HCT116 (cell line): ENCODE results near the gene TRHDE. TPM values are rescaled to one million over a fixed set of nuclear protein-coding genes. Genes with fewer than 3 reads are reported as not detected.

Source experiments
- ATAC-seq: fragments of 200-7000 bp; cut with Tn5 transposase; 2 replicates; pipeline ENCODE4 v1.9.1; 2020; ENCODE audit warnings: mild to moderate bottlenecking, moderate library complexity
- BruUV-seq: library from RNA; stranded (reverse); fragments of 400-500 nt; replicated peaks from 2 replicates; lab custom pipeline; 2021; lab: Mats Ljungman, UMichigan
- CTCF ChIA-PET: fragments of 300-600 bp; sonication (Branson Sonifier 250); formaldehyde crosslinking; loops from one replicate; lab custom pipeline; 2021; ENCODE audit warnings: antibody characterized with exemption; lab: Charles Lee
- POLR2A ChIA-PET: fragments of 300-600, 350-600 bp; sonication (Branson Sonifier 250); formaldehyde crosslinking; loops from one replicate; lab custom pipeline; 2021; ENCODE audit warnings: antibody characterized with exemption; lab: Charles Lee
- RAD21 ChIA-PET, 2 experiments: fragments of 300-600 bp; sonication (Branson Sonifier 250); formaldehyde crosslinking; loops; one replicate each; lab custom pipeline; 2023; ENCODE audit warnings: low total read pairs in 2 of 2; ENCODE audit not compliant: uncharacterized antibody in 2 of 2, unreplicated experiment in 2 of 2, low non-redundant PET in 1 of 2; lab: Charles Lee
- DNase-seq: peaks from one replicate; pipeline ENCODE4 v3.0.0-alpha.2; 2010; ENCODE audit warnings: low read depth, low spot score
- H2AFZ ChIP-seq: fragments of 200-600 bp; shearing (Covaris generic), sonication (generic); 2 replicates; pipeline ENCODE4 v1.6.1; 2017; ENCODE audit warnings: low read depth, mixed run types, mixed read lengths, antibody characterized with exemption, low read length; ENCODE audit not compliant: poor library complexity, severe bottlenecking
- H3K27ac ChIP-seq: 2 replicates; pipeline ENCODE4 v1.5.1; 2012; ENCODE audit warnings: low read depth, low read length
- H3K27me3 ChIP-seq: fragments of 200-600 bp; sonication (generic); 2 replicates; pipeline ENCODE4 v1.6.1; 2016; ENCODE audit warnings: mixed run types, low read length, mixed read lengths; ENCODE audit not compliant: insufficient read depth
- H3K36me3 ChIP-seq, 2 experiments: fragments of 200-500 bp in 1 of 2; fragments of 200-600 bp in 1 of 2; sonication (Bioruptor generic) in 1 of 2; sonication (generic) in 1 of 2; 2 replicates each; pipeline versions ENCODE4 v1.5.1 to v1.6.1; 2014 to 2016; ENCODE audit warnings: low read length in 2 of 2, inconsistent platforms in 1 of 2, mixed read lengths in 1 of 2, mixed run types in 1 of 2; ENCODE audit not compliant: insufficient read depth in 2 of 2, control insufficient read depth in 1 of 2
- H3K4me1 ChIP-seq, 2 experiments: fragments of 200-600 bp in 1 of 2; sonication (generic) in 1 of 2; 2 replicates each; pipeline versions ENCODE4 v1.5.1 to v1.6.1; 2012 to 2017; ENCODE audit warnings: low read length in 2 of 2, inconsistent platforms in 1 of 2, mild to moderate bottlenecking in 1 of 2, mixed read lengths in 1 of 2, mixed run types in 1 of 2, moderate library complexity in 1 of 2; ENCODE audit not compliant: insufficient read depth in 2 of 2, control insufficient read depth in 1 of 2
- H3K4me2 ChIP-seq: fragments of 200-600 bp; sonication (generic); 2 replicates; pipeline ENCODE4 v1.6.1; 2017; ENCODE audit warnings: mixed run types, low read length, mixed read lengths
- H3K4me3 ChIP-seq, 2 experiments: fragments of 200-600 bp in 1 of 2; sonication (generic) in 1 of 2; replicated peaks in 1 of 2; 2 replicates each; pipeline ENCODE4 v1.5.1; 2011 to 2016; ENCODE audit warnings: low read length in 2 of 2, control low read depth in 1 of 2, low read depth in 1 of 2, mild to moderate bottlenecking in 1 of 2, mixed read lengths in 1 of 2, mixed run types in 1 of 2
- H3K79me2 ChIP-seq: fragments of 200-600 bp; sonication (generic); 2 replicates; pipeline ENCODE4 v1.6.1; 2017; ENCODE audit warnings: mild to moderate bottlenecking, mixed run types, low read length, moderate library complexity, mixed read lengths; ENCODE audit not compliant: insufficient read depth
- H3K9ac ChIP-seq: fragments of 200-600 bp; sonication (generic); 2 replicates; pipeline ENCODE4 v1.6.1; 2016; ENCODE audit warnings: low read length, mixed read lengths
- H3K9me2 ChIP-seq: fragments of 200-600 bp; sonication (generic), shearing (Covaris generic); 2 replicates; pipeline ENCODE4 v1.6.1; 2017; ENCODE audit warnings: mixed run types, mild to moderate bottlenecking, moderate library complexity; ENCODE audit not compliant: insufficient read depth
- H3K9me3 ChIP-seq, 2 experiments: fragments of 200-500 bp in 1 of 2; fragments of 200-600 bp in 1 of 2; sonication (Bioruptor generic) in 1 of 2; sonication (generic) in 1 of 2; 2 replicates each; pipeline ENCODE4 v1.6.1; 2014 to 2017; ENCODE audit warnings: low read length in 2 of 2, mixed read lengths in 2 of 2, inconsistent platforms in 1 of 2, low read depth in 1 of 2, mild to moderate bottlenecking in 1 of 2, mixed run types in 1 of 2, moderate library complexity in 1 of 2; ENCODE audit not compliant: control insufficient read depth in 1 of 2, insufficient read depth in 1 of 2
- H4K20me1 ChIP-seq: fragments of 200-600 bp; sonication (generic), shearing (Covaris generic); 2 replicates; pipeline ENCODE4 v1.6.1; 2017; ENCODE audit warnings: mixed run types, mild to moderate bottlenecking, moderate library complexity; ENCODE audit not compliant: insufficient read depth
- ATF3 ChIP-seq: IDR thresholded peaks from 2 replicates; pipeline ENCODE4 v1.6.1; 2012
- CBX3 ChIP-seq: IDR thresholded peaks from 2 replicates; pipeline ENCODE4 v1.6.1; 2012; ENCODE audit warnings: low read depth
- CEBPB ChIP-seq: IDR thresholded peaks from 2 replicates; pipeline ENCODE4 v1.6.1; 2012; ENCODE audit warnings: low read depth
- EGR1 ChIP-seq: IDR thresholded peaks from 2 replicates; pipeline ENCODE4 v1.6.1; 2012; ENCODE audit warnings: low read depth
- ELF1 ChIP-seq: IDR thresholded peaks from 2 replicates; pipeline ENCODE4 v1.6.1; 2012; ENCODE audit warnings: low read depth, borderline replicate concordance
- EZH2 ChIP-seq: fragments of 200-600 bp; sonication (generic); IDR thresholded peaks from 2 replicates; pipeline ENCODE4 v1.6.1; 2017; ENCODE audit warnings: antibody characterized with exemption, mixed run types
- FOSL1 ChIP-seq: IDR thresholded peaks from 2 replicates; pipeline ENCODE4 v1.6.1; 2012; ENCODE audit warnings: low read depth
- POLR2AphosphoS5 ChIP-seq: IDR thresholded peaks from 2 replicates; pipeline ENCODE4 v1.6.1; 2011; ENCODE audit warnings: mild to moderate bottlenecking, low read depth, low read length, moderate library complexity
- RAD21 ChIP-seq: IDR thresholded peaks from 2 replicates; pipeline ENCODE4 v1.6.1; 2012; ENCODE audit warnings: low read depth, mild to moderate bottlenecking
- SP1 ChIP-seq: IDR thresholded peaks from 2 replicates; pipeline ENCODE4 v1.6.1; 2012; ENCODE audit warnings: low read depth
- TCF7L2 ChIP-seq: IDR thresholded peaks from 2 replicates; pipeline ENCODE4 v1.7.0; 2011; ENCODE audit warnings: borderline replicate concordance, inconsistent platforms; ENCODE audit not compliant: insufficient read depth, insufficient read length; ENCODE audit errors: extremely low read depth
- ZBTB33 ChIP-seq: IDR thresholded peaks from 2 replicates; pipeline ENCODE4 v1.6.1; 2011; ENCODE audit warnings: mild to moderate bottlenecking, low read length, moderate library complexity; ENCODE audit not compliant: insufficient replicate concordance; ENCODE audit errors: extremely low read depth
- ZFX ChIP-seq: fragments of 450-650 bp; IDR thresholded peaks from 2 replicates; pipeline ENCODE4 v1.6.1; 2017
- ZNF274 ChIP-seq: fragments of 200-500 bp; sonication (Bioruptor generic); IDR thresholded peaks from 2 replicates; pipeline ENCODE4 v1.6.1; 2014; ENCODE audit warnings: mild to moderate bottlenecking, low read depth, low read length, inconsistent platforms
- intact Hi-C: fragments of 100-400 bp; cut with micrococcal nuclease; formaldehyde crosslinking; loops from 2 replicates; pipeline ENCODE4 v1.10.0; 2022
- total RNA-seq: library from RNA; stranded (reverse); gene quantifications from one replicate; pipeline ENCODE4 v1.2.1, GENCODE V29; 2021; ENCODE audit not compliant: unreplicated experiment
- TF ChIP-seq, protein P1 (sequence below): IDR thresholded peaks from 2 replicates; pipeline ENCODE4 v1.6.1; 2012; ENCODE audit warnings: low read depth

TRHDE gene
- total RNA-seq, 1 experiment from 2014 or later, result 2.9 TPM

DNA sequence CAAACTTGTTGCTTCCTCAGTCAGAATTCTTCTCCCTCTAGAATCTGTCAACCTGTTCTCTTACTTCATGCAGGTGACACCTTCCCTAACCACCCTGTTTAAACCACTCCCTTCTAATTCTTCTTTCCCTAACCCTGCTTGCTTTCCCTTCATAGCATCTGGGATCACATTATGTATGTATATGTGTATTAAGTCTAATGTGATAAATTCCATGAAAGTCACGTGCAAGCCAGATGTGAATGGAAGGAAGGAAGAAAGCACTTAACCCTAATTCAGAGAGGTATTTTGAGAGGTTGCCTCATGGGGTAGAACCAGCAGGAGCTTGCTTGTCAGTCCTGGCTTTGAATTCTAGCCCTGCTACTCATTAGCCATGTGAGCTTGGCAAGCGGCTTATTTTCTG, 340.0 kb downstream of the TRHDE start:
- no peak overlapping the region for H3K9ac ChIP-seq
- H3K4me1 ChIP-seq, result no peaks in the 10 kb centered on the region
- H3K27ac ChIP-seq, result no peak overlapping the region
- H3K36me3 ChIP-seq, result no peaks in the 10 kb centered on the region
- BruUV-seq, result no TSS peak
- H3K27me3 ChIP-seq, result no peaks in the 10 kb centered on the region
- no peaks in the 10 kb centered on the region for H3K79me2 ChIP-seq
- H3K4me2 ChIP-seq, result no peak overlapping the region
- no peak overlapping the region for H3K4me3 ChIP-seq
- H2AFZ ChIP-seq, result no peak overlapping the region
- no peaks in the 10 kb centered on the region for H3K9me2 ChIP-seq
- intact Hi-C loops, result no loop called here
- H3K9me3 ChIP-seq, result no peaks in the 10 kb centered on the region
- ChIA-PET CTCF (no interaction called here), RAD21 (no interaction called here), POLR2A (no interaction called here)
- DNase-seq (no peak), ATAC-seq (no peak)
- no peaks in the 10 kb centered on the region for H4K20me1 ChIP-seq
- no peak for TF ChIP-seq CBX3
- no peak for TF ChIP-seq FOSL1
- no peak for TF ChIP-seq POLR2AphosphoS5
- no peak for TF ChIP-seq EZH2
- no peak for TF ChIP-seq ELF1
- no peak for TF ChIP-seq ZBTB33
- no peak for TF ChIP-seq EGR1
- no peak for TF ChIP-seq ATF3
- no peak for TF ChIP-seq ZNF274
- no peak for TF ChIP-seq CEBPB
- no peak for TF ChIP-seq SP1
- TF ChIP-seq TCF7L2, result no peak
- no peak for TF ChIP-seq RAD21
- TF ChIP-seq, protein P1, sequence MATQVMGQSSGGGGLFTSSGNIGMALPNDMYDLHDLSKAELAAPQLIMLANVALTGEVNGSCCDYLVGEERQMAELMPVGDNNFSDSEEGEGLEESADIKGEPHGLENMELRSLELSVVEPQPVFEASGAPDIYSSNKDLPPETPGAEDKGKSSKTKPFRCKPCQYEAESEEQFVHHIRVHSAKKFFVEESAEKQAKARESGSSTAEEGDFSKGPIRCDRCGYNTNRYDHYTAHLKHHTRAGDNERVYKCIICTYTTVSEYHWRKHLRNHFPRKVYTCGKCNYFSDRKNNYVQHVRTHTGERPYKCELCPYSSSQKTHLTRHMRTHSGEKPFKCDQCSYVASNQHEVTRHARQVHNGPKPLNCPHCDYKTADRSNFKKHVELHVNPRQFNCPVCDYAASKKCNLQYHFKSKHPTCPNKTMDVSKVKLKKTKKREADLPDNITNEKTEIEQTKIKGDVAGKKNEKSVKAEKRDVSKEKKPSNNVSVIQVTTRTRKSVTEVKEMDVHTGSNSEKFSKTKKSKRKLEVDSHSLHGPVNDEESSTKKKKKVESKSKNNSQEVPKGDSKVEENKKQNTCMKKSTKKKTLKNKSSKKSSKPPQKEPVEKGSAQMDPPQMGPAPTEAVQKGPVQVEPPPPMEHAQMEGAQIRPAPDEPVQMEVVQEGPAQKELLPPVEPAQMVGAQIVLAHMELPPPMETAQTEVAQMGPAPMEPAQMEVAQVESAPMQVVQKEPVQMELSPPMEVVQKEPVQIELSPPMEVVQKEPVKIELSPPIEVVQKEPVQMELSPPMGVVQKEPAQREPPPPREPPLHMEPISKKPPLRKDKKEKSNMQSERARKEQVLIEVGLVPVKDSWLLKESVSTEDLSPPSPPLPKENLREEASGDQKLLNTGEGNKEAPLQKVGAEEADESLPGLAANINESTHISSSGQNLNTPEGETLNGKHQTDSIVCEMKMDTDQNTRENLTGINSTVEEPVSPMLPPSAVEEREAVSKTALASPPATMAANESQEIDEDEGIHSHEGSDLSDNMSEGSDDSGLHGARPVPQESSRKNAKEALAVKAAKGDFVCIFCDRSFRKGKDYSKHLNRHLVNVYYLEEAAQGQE, result no peak
- TF ChIP-seq ZFX, result no peak
